HG03159 (cell line): ENCODE results near the gene CCDC7.
"Not testable (repeated sequence)": the region's sequence is repeated elsewhere in the genome, so short reads cannot be mapped to it uniquely, and the experiment has no call there.

ENCODE experiments used
- ATAC-seq: cut with Tn5 transposase; IDR thresholded peaks from one replicate; pipeline ENCODE4 v1.9.1; 2021; ENCODE audit warnings: mild to moderate bottlenecking, moderate library complexity; ENCODE audit not compliant: unreplicated experiment

Gene CCDC7

GRCh38 chr10:32687116-32687515 lies 241.2 kb downstream of the CCDC7 start:
- no peak for ATAC-seq

GRCh38 chr10:32687546-32687945 lies 241.6 kb downstream of the CCDC7 start:
- no peak for ATAC-seq

- ATAC-seq = no peak
These were observed 246.2 kb downstream of the CCDC7 start for GRCh38 chr10:32692174-32692573.

GRCh38 chr10:32693441-32693979 lies 247.6 kb downstream of the CCDC7 start:
- no peak for ATAC-seq

- not testable (repeated sequence) for ATAC-seq
These were observed 253.7 kb downstream of the CCDC7 start for GRCh38 chr10:32699683-32700082.

GRCh38 chr10:32713560-32713959 lies 267.6 kb downstream of the CCDC7 start:
- no peak for ATAC-seq

GRCh38 chr10:32731527-32731926 lies 285.6 kb downstream of the CCDC7 start:
- no peak for ATAC-seq

- ATAC-seq = no peak
These were observed 293.0 kb downstream of the CCDC7 start for GRCh38 chr10:32738958-32739357.

- no peak for ATAC-seq
These were observed 298.4 kb downstream of the CCDC7 start for GRCh38 chr10:32744321-32744720.

- no peak for ATAC-seq
These were observed 300.9 kb downstream of the CCDC7 start for GRCh38 chr10:32746869-32747268.

- ATAC-seq = no peak
These were observed 305.6 kb downstream of the CCDC7 start for GRCh38 chr10:32751582-32751981.

- not testable (repeated sequence) for ATAC-seq
These were observed 309.0 kb downstream of the CCDC7 start for GRCh38 chr10:32754900-32755299.

- ATAC-seq = no peak
These were observed 325.3 kb downstream of the CCDC7 start for GRCh38 chr10:32771217-32771616.

GRCh38 chr10:32773105-32773504 lies 327.2 kb downstream of the CCDC7 start:
- no peak for ATAC-seq

GRCh38 chr10:32786968-32787367 lies 341.0 kb downstream of the CCDC7 start:
- ATAC-seq = no peak

- no peak for ATAC-seq
These were observed 341.8 kb downstream of the CCDC7 start for GRCh38 chr10:32787690-32788284.

GRCh38 chr10:32788359-32788758 lies 342.4 kb downstream of the CCDC7 start:
- no peak for ATAC-seq

- no peak for ATAC-seq
These were observed 344.5 kb downstream of the CCDC7 start for GRCh38 chr10:32790483-32790882.

- ATAC-seq = no peak
These were observed 347.1 kb downstream of the CCDC7 start for GRCh38 chr10:32793033-32793432.

GRCh38 chr10:32795598-32796183 lies 349.8 kb downstream of the CCDC7 start:
- ATAC-seq = no peak

- ATAC-seq = not testable (repeated sequence)
These were observed 351.5 kb downstream of the CCDC7 start for GRCh38 chr10:32797393-32797792.

GRCh38 chr10:32846974-32847373 lies 401.0 kb downstream of the CCDC7 start:
- no peak for ATAC-seq

GRCh38 chr10:32851301-32851700 lies 405.4 kb downstream of the CCDC7 start:
- ATAC-seq = no peak
